Chondrocyte (in vitro differentiated cells): ENCODE data around the gene MAP2. TPM values are rescaled to one million over a fixed set of nuclear protein-coding genes. Genes with fewer than 3 reads are reported as not detected.

ENCODE experiments used
- DNase-seq: peaks from one replicate; pipeline ENCODE4 v3.0.0; 2021; ENCODE audit warnings: mixed read lengths, low spot score
- H3K27ac Mint-ChIP-seq: one replicate; pipeline ENCODE4 v1.8.0; 2021; ENCODE audit warnings: mild to moderate bottlenecking, moderate library complexity, mixed read lengths; ENCODE audit not compliant: unreplicated experiment
- H3K27me3 Mint-ChIP-seq: 2 replicates; pipeline ENCODE4 v1.8.0; 2021; ENCODE audit warnings: low read depth, mixed read lengths
- H3K36me3 Mint-ChIP-seq: 2 replicates; pipeline ENCODE4 v1.8.0; 2021; ENCODE audit warnings: low read depth, mixed read lengths
- H3K4me1 Mint-ChIP-seq: 2 replicates; pipeline ENCODE4 v1.8.0; 2021; ENCODE audit warnings: low read depth, mild to moderate bottlenecking, mixed read lengths
- H3K4me3 Mint-ChIP-seq: one replicate; pipeline ENCODE4 v1.8.0; 2021; ENCODE audit warnings: mild to moderate bottlenecking, moderate library complexity, mixed read lengths; ENCODE audit not compliant: unreplicated experiment
- H3K9me3 Mint-ChIP-seq: 2 replicates; pipeline ENCODE4 v1.8.0; 2021; ENCODE audit warnings: low read depth, mixed read lengths
- CTCF ChIP-seq: fragments of 200-600 bp; sonication (generic); IDR thresholded peaks from 2 replicates; pipeline ENCODE4 v1.5.0; 2021; ENCODE audit warnings: antibody characterized with exemption, mild to moderate bottlenecking, moderate library complexity
- total RNA-seq: library from RNA; stranded (reverse); gene quantifications from 3 replicates; pipeline ENCODE4 v1.2.1, GENCODE V29; 2021

MAP2 gene
- total RNA-seq, 1 donor from 2014 or later, result 13.9 TPM

GRCh38 chr2:209556354-209556961, 132.6 kb downstream of the MAP2 start:
- H3K4me1 Mint-ChIP-seq, result no peaks in the 10 kb centered on the region
- H3K27ac Mint-ChIP-seq, result no peak overlapping the region
- no peaks in the 10 kb centered on the region for H3K9me3 Mint-ChIP-seq
- no peaks in the 10 kb centered on the region for H3K27me3 Mint-ChIP-seq
- H3K4me3 Mint-ChIP-seq, result no peak overlapping the region
- no peak for DNase-seq
- TF ChIP-seq CTCF, result peak; percentile 86
- H3K36me3 Mint-ChIP-seq, result no peaks in the 10 kb centered on the region

- no peaks in the 10 kb centered on the region for H3K36me3 Mint-ChIP-seq
- DNase-seq, result no peak
- H3K4me1 Mint-ChIP-seq, result no peaks in the 10 kb centered on the region
- H3K27me3 Mint-ChIP-seq, result peaks cover 2% of the 10 kb centered on the region
- no peak overlapping the region for H3K4me3 Mint-ChIP-seq
- no peaks in the 10 kb centered on the region for H3K9me3 Mint-ChIP-seq
- TF ChIP-seq CTCF, result no peak
- H3K27ac Mint-ChIP-seq, result no peak overlapping the region
Observed at GRCh38 chr2:209560911-209561310, 137.1 kb downstream of the MAP2 start.

DNA sequence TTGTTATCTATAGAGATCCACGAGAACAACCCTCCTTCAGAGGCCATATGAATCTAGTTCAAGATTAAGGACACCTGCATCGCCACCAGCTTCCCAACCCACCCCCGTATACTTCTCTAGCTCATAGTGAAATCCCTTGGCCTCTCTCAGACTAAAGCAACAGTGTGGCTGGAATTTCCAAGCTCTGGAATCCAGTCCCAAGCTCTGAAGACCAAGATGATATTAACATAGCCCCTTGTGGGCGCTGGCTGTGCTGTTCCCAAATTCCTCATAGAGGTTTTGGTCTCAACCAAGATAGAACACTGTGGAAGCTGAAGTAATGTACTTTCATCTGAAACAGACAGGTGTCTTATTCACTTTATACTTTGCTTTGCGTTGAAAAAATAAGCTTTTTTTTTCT, 139.6 kb downstream of the MAP2 start:
- H3K4me1 Mint-ChIP-seq, result no peaks in the 10 kb centered on the region
- H3K4me3 Mint-ChIP-seq, result no peak overlapping the region
- H3K27ac Mint-ChIP-seq, result no peak overlapping the region
- H3K36me3 Mint-ChIP-seq, result no peaks in the 10 kb centered on the region
- no peak for DNase-seq
- no peak for TF ChIP-seq CTCF
- peaks cover 2% of the 10 kb centered on the region for H3K27me3 Mint-ChIP-seq
- no peaks in the 10 kb centered on the region for H3K9me3 Mint-ChIP-seq

- no peaks in the 10 kb centered on the region for H3K4me1 Mint-ChIP-seq
- DNase-seq, result no peak
- H3K27me3 Mint-ChIP-seq, result peaks cover 2% of the 10 kb centered on the region
- no peaks in the 10 kb centered on the region for H3K36me3 Mint-ChIP-seq
- no peak overlapping the region for H3K4me3 Mint-ChIP-seq
- TF ChIP-seq CTCF, result no peak
- no peaks in the 10 kb centered on the region for H3K9me3 Mint-ChIP-seq
- no peak overlapping the region for H3K27ac Mint-ChIP-seq
Observed at GRCh38 chr2:209564816-209565215, 141.0 kb downstream of the MAP2 start.

- no peaks in the 10 kb centered on the region for H3K36me3 Mint-ChIP-seq
Observed at GRCh38 chr2:209565896-209566582, 142.2 kb downstream of the MAP2 start.

More at GRCh38 chr2:209565896-209566582, 142.2 kb downstream of the MAP2 start:
- no peaks in the 10 kb centered on the region for H3K4me1 Mint-ChIP-seq
- H3K27ac Mint-ChIP-seq, result no peak overlapping the region
- no peak overlapping the region for H3K4me3 Mint-ChIP-seq
- no peak for TF ChIP-seq CTCF
- DNase-seq, result no peak
- H3K27me3 Mint-ChIP-seq, result peaks cover 2% of the 10 kb centered on the region
- no peaks in the 10 kb centered on the region for H3K9me3 Mint-ChIP-seq
